ENCODE measurements around the gene PHACTR1.
"Not testable (repeated sequence)": the region's sequence is repeated elsewhere in the genome, so short reads cannot be mapped to it uniquely, and the experiment has no call there.

PHACTR1 gene

DNA sequence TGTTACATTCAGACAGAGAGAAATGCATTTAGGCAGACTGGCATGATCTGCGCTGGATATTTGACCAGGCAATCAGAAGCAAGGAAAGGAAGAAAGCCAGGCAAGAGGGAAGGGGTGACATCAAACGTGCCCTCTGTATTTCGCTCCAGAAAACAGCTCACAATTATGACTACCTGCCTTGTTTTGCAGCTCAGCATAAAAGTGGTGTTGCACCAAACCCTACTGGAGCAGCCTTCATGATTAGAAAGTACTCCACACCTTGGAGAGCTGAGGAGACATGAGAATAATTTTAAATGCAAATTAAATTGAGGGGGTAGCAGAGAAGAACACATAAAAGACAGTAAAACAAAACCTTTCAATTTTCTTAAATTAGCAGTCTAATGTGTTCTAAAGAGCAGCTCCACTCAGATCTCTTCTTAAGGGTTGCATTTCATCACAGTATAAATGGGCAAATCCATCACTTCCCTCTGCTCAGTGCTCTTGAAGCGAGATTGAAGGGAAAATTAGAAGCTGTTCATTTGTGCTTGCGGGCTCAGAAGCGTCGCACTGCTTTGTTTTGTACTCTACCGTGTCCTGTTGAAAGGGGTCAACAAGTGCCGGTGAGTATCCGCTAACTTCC lies at the start of gene PHACTR1:
Gene PHACTR1 (plus strand): TSS at position 470 of the 619 bp plus-strand sequence.
- no peak for DNase-seq

DNA sequence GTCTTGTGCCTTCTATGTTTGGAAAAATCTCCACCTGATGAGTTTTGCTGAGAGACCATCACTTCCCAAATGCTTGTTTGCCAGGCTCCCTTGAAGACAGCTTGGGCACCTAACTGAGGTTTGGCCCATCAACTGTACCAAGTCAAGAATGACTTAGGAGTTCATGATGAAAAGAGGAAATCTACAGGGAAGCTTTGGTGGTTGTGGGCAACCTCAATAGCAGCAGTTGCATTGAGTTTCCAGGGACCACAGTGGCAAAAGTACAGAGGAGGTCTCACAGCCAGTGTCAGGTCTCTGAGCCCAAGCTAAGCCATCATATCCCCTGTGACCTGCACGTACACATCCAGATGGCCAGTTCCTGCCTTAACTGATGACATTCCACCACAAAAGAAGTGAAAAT lies 49.7 kb upstream of the PHACTR1 start:
- DNase-seq: no peak

- DNase-seq: no peak
These were observed 40.6 kb upstream of the PHACTR1 start for GRCh38 chr6:12675931-12676330.

DNA sequence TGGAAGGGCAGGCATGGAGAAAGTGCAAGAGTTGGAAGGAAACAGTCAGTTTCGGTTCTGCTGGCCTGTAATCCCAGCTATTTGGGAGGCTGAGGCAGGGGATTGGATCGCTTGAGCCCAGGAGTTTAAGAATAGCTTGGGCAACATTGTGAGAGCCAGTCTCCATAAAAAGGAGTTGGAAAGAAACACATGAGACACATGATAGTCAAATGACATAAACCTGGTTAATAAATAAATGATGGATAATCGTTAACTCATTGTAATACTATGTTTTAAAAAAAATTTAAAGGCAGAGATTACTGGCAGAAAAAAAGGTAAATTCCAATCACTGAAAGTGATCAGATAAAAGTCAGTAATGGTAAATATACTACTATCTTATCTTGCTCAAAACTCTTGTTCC lies 37.2 kb upstream of the PHACTR1 start:
- DNase-seq: no peak

DNA sequence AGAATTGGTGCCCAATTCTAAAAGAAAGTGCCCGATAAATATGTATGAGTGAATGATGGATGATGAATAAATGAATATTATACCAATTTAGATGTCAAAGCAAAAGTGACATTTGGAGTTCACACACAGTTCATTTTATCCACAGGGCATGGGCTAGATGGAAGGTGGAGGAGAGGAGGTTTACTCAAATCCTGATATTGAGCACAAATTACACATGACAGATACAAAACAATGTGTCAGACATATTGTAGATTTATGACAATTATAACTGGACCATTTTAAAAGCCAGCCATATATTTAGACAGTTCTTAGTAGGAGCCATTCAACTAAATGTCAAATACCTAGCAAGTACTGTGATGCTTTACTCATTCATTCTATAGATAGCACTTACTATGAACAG lies 23.4 kb upstream of the PHACTR1 start:
- DNase-seq: no peak

GRCh38 chr6:12698298-12698697 lies 18.3 kb upstream of the PHACTR1 start:
- no peak for DNase-seq

DNA sequence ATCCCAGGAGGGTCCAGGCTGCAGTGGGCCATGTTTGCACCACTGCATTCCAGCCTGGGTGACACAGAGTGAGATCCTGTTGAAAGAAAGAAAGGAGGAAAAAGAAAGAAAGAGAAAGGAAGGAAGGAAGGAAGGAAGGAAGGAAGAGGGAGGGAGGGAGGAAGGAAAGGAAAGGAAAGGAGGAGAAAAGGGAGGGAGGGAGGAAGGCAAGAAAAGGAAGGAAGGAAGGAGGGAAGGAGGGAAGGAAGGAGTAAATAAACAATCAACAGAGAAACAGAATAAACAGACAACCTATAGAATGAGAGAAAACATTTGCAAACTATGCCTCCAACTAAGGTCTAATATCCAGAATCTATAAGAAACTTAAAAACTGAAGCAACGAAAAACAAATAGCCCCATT lies 11.6 kb upstream of the PHACTR1 start:
- DNase-seq: no peak

DNA sequence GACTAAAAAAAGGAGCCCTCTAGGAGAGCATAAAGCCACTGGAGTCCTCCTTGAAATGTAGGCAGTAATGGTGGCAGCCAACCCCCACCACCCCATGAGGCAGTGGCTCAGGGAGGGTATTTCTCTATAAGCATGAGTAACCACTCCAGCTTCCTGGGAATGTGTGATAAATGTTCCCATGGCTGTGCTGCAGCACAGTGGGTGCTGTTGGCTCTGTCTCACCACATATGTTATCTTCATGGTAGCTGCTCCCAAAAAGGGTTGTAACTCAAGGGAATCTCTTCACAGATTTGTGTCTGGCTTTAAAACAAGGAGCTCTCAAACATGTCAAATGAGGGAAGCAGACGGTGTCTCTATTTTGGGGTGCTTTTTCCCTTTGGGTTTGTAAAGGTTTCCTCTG lies 7.5 kb upstream of the PHACTR1 start:
- no peak for DNase-seq

- no peak for DNase-seq
These were observed 6.9 kb upstream of the PHACTR1 start for GRCh38 chr6:12709556-12710232.

DNA sequence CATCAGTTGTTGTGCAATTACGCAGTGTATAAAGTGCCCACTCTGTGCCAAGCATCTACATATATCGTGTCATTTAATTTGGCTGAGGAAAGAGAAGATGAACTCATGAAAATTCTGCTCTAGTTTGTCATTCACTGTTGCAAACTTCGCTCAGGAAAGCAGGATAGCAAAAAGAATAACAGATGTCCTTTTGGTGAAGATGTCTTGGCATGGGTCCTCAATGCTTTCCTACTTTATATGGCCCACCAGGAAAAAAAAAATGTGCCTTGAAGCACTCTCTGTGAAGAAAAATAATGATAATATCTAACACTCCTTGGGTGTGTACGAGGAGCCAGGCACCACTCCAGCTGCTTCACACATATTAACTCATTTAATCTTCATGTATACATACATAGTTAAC lies 5.6 kb upstream of the PHACTR1 start:
- DNase-seq: no peak

DNA sequence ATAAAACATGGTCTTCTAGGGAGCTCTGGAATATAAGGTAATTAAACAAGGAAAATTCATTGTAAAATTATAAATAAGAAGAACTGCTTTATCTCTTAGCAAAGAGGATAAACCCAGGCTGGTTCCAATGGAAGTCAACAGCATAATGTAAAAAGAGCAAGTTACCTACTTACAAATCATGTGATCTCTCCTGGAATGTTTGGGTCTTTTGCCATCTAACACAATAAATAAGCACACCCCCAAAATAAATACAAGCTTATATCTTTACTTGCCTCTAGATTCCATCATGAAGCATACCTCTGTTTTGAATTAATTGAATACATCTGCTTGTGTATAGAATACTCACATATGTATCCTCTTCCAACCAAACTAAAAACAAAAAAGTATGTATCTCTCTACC lies 2.5 kb upstream of the PHACTR1 start:
- no peak for DNase-seq

DNA sequence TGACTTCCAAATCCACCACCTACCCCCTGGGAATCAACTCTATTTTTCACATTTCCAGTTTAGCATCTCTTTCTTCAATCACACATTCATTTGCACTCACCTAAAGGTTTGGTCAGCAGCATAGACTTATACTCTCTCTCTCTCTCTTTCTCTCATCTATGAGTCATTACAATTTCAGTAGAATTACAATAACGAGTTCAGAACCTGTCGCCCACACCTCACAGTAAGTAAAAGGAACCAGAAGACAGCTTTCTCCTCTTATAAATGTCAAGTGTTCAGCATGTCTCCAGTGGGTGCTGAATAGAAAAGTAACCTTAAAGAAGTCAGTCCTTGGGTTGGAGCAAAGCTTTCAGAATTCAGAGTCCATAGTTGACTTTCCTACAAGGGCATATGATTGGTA lies 1.1 kb upstream of the PHACTR1 start:
- DNase-seq: no peak

DNA sequence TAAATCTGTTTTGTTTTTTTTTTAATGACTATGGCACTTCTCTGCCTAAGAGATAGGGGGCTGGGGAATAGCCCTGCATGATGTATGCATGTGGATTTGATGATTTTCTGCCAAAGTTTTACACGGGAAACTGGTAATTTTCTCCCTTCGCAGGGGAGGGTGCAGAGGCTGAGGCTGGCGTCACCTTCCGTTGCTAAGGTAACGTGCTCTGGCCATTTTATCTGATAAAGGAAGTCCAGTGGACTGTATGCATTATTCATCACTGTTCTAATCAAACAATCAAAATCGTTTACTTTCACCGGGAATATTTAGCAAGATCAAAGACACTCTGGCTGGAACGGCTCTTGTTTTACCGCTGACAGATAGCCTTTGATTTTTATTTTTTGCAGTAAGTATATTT lies 789 bp downstream of the PHACTR1 start:
- no peak for DNase-seq

DNA sequence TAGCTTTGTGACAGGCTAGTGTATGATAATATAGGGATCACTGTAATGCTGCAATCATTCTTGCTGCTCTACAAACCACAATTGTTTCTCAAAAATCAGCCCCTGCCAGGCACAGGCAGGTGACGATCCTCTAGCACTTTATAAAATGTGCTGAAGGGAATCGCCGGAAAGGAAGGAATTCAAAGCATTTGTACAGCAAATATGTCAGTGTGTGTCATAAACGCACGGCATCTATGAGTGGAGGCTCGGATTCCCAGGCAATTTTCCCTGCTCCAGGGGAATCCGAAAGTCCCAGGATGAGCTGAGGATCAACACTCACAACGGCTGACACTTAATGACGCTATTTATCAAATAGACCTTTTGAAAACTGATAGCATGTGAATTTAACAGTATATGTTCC lies 1.4 kb downstream of the PHACTR1 start:
- DNase-seq: no peak

DNA sequence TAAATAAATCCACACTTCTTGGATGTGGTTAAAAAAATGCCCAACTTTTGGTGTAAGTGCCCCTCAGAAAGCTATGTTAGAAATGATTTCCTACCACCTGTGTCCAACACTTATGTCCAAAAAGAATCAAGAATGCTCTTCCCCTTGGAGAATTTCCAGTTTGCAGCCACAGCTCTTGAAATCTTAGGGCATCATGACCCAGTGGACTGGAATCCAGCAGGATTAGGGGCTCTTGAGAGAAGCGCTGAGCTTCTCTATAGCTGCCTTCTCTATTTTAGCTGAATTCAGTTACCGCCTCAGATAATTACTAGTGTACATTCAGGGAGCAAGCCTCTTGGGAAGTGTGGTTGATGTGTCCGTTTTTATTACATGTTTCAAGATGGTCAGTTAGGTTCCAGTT lies 2.5 kb downstream of the PHACTR1 start:
- DNase-seq: no peak

- DNase-seq: no peak
These were observed 3.7 kb downstream of the PHACTR1 start for GRCh38 chr6:12720310-12720709.

DNA sequence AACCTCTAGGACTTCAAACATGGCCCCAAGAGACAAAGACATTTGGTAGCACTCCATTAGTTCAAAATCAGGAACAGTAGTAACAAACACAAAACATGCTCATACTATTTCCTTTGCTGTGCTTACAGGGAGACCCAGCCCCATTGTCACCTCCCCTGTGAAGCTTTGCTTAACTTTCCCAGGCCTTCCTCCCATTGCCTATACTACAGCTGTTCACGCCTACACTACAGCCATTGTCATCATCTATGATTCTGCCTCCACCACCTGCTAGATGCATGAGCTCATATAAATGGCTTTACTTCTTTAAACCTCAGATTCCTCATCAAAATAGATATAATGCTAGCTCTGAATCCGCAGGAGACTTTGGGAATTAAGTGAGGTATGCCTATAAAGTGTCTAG lies 8.7 kb downstream of the PHACTR1 start:
- DNase-seq: no peak

DNA sequence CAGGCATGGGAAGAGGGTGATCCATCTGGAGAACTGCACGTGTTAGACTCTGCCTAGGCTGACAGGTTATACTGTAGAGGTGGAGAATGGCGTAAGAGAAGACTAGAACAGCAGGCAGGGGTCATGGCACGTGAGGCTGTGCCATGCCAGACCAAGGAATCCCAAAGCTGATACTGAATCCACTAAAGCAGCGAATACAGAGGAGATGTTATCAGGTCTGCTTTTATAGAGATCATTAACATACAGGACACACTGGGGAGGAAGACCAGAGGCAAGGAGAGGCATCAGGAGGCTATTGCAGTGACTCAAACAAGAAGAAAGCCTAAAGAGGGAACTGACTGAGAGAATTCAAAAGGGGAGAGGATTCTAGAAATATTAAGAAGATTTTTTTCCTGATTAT lies 12.9 kb downstream of the PHACTR1 start:
- no peak for DNase-seq

- DNase-seq: not testable (repeated sequence)
These were observed 14.2 kb downstream of the PHACTR1 start for GRCh38 chr6:12730809-12731208.

GRCh38 chr6:12733876-12734275 lies 17.3 kb downstream of the PHACTR1 start:
- DNase-seq: no peak

DNA sequence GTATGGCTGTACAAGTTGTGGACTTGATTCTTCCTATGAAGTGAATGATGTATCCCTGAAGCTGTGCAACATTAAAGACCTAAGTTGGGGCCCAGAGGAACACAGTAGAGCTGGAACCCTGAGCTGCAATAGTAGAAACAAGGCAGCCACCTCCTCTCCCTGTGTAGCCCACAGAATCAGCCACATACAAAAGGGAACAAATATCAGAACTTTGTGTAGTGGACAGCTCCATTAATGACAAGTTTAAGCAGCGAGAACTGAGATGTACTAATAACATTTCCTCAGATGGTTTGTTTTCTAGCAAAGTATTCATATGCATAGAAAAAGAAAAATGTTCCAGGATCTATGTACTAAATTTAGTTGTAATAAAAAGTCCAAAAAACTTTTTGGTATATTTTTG lies 19.2 kb downstream of the PHACTR1 start:
- DNase-seq: no peak

DNA sequence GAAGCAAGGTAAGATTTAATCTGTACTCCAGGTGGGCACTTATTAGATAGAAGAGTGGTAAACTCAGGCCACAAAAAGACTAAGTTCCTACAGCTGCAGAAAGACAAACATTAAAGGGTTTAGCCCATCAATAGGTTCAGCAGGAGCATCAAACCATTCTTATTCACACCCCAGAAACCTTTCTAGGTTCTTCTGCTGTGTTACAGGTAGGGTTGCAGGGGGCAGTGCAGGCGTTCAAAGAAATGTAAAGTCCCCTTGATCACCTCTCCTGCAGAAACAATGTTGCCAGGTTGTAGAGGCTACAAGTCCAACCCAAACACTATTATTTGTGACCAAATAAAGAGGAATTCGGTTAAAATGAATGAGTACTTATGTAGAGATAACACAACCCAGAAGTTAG lies 31.8 kb downstream of the PHACTR1 start:
- DNase-seq: no peak

DNA sequence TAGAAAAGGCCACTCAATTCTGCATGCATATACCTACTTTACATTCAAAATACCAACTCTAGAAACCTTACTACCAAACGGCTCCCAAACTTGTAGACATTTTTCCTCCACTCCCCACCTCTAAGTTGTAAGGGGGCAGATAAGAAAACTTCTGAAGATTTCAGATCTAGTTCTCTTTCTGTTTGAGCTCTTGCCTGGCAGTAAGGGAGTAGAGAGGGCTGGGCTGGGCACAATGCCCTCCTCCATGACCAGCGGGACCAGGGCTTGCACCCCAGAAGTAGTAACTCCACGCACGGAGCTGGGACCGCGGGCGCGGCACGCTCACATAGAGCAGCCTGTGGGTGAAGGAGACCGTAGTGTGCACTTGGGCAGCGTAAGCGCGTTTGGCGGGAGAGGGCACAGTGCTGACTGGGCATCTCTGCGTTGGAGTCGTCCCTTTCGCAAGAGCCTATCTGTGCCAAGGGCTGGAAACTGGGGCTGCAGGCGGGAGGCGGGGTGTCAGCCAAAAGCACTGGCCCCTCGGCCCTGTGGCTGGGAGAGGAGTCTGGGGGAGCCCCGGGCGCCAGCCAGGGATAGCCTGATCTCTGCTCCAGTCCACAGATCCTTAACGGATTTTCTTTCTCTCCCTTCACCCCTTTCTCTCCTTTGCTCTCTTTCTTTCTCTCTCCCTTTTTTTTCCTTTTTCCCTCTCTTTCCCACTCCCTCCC lies 32.4 kb downstream of the PHACTR1 start:
- DNase-seq: no peak

All from AML-193 (cell line).